Ovary (tissue), 9 donors: Measurements from ENCODE around the gene CHKA. TPM values are rescaled to one million over a fixed set of nuclear protein-coding genes. Genes with fewer than 3 reads are reported as not detected.

Experiments used
- DNase-seq, 5 donors: peaks; one replicate each; pipeline ENCODE4 v3.0.0-alpha.2; 2019 to 2020
- H3K27ac ChIP-seq, 2 donors: fragments of 200-600 bp; one replicate each; pipeline versions ENCODE4 v1.5.1 to v1.8.0; 2019 to 2022
- H3K27me3 ChIP-seq: fragments of 200-600 bp; one replicate; pipeline ENCODE4 v1.8.0; 2022
- H3K36me3 ChIP-seq: fragments of 200-600 bp; sonication (generic); one replicate; pipeline ENCODE4 v1.5.1; 2019
- H3K4me1 ChIP-seq: one replicate; pipeline ENCODE4 v1.8.1; 2013; ENCODE audit warnings: mild to moderate bottlenecking, moderate library complexity; ENCODE audit not compliant: insufficient read depth
- H3K4me3 ChIP-seq: fragments of 200-600 bp; sonication (generic); one replicate; pipeline ENCODE4 v1.5.1; 2017
- H3K9me3 ChIP-seq, 2 donors: fragments of 200-600 bp in 1 of 2; sonication (generic) in 1 of 2; one replicate each; pipeline versions ENCODE4 v1.5.1 to v1.8.1; 2013 to 2019; ENCODE audit warnings: mild to moderate bottlenecking in 1 of 2, moderate library complexity in 1 of 2
- EP300 ChIP-seq: sonication (generic); formaldehyde crosslinking; IDR thresholded peaks from one replicate; pipeline ENCODE4 v1.6.1; 2017; ENCODE audit warnings: antibody characterized with exemption
- POLR2A ChIP-seq: fragments of 450-650 bp; IDR thresholded peaks from one replicate; pipeline ENCODE4 v1.6.1; 2017; ENCODE audit warnings: antibody characterized with exemption, mild to moderate bottlenecking, moderate library complexity
- WGBS, 3 donors: extraction: QIAGEN DNeasy Blood & Tissue Kit in 1 of 3; methylation state at CpG; one replicate each; pipeline versions ENCODE4 v1.1.5 to v1.1.7; 2013 to 2017; 5-methylcytosine and 5-hydroxymethylcytosine counted together
- intact Hi-C, 4 donors: fragments of 100-400 bp; cut with DNase I; formaldehyde crosslinking; loops; one replicate each; pipeline versions ENCODE4 v1.11.0 to v1.15.1; 2022 to 2023
- polyA plus RNA-seq, 2 donors: library from polyadenylated mRNA; stranded (reverse); fragments of 200-250 nt in 1 of 2; fragments of 350-450 nt in 1 of 2; fragmentation: Illumina TruSeq in 1 of 2; extraction: RNeasy Lipid Tissue Mini Kit (QIAGEN cat#74804) in 1 of 2; gene quantifications; one replicate each; pipeline ENCODE4 v1.2.3, GENCODE V29; 2013 to 2014
- total RNA-seq, 7 donors: library from RNA; depleted of rRNA in 2 of 7; stranded (reverse); fragments of >200 nt in 2 of 7; fragmentation: NEBNext Ultra II Directional in 3 of 7; extraction: Animal tissue kit (Norgen Biotek cat#: 25700) in 3 of 7; gene quantifications; one replicate each; pipeline versions ENCODE4 v1.1.0 to v1.2.4, GENCODE V29; 2016 to 2023
- TF ChIP-seq, protein P1 (sequence below), 3 donors: fragments of 450-650 bp in 2 of 3; fragments of 200-600 bp in 1 of 3; IDR thresholded peaks; one replicate each; pipeline versions ENCODE4 v1.5.1 to v1.8.0; 2016 to 2022; ENCODE audit warnings: antibody characterized with exemption in 3 of 3, mild to moderate bottlenecking in 1 of 3
- donor health status: DM: no; HTN: no; CAD: no; lungs with moderate emphysema.
- donor health status: DM: no; HTN: no; CAD: no.
- donor health status: Bipolar disorder and iron deficiency.
- donor health status: DM: yes; HTN: yes; CAD: no.
- donor health status: DM: no; HTN: no; CAD: no.
- donor health status: DM: yes; HTN: yes; CAD: no.

Gene CHKA
- total and polyA plus RNA-seq, 9 donors = 15.6 to 45.3 (median 30.5) TPM

DNA sequence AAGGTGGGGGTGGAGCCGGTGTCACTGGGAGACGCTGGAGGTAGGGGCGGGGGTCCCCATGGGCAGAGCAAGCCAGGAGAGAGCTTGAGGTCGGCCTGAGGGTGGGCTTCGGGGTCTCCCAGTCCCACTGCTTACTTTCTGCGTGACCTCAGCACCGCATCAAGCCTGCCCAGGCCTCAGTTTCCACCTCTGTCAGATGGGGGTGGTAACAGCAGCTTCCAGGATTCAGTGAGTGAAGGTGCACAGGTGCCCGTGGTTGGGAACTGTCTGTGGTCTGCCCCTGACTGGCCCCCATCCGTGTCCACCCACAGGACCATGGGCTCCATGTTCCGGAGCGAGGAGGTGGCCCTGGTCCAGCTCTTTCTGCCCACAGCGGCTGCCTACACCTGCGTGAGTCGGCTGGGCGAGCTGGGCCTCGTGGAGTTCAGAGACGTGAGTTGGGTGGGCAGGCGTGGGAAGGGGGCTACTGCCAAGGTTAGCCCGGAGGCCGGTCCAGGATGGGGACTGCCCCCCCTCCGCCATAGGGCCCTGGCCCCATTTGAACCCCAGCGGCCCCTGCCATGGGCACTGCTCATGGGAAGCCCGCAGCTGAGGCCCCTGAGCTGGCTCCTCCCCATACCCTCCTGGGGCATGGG is 80.1 kb downstream of the CHKA start:
- Histone ChIP-seq H3K9me3 (no peaks in the 10 kb centered on the region), H3K27me3 (no peaks in the 10 kb centered on the region), H3K4me1 (peaks cover 14% of the 10 kb centered on the region), H3K4me3 (peak overlapping the region; percentile 72), H3K27ac (peak overlapping the region; percentile 70 to 84), H3K36me3 (no peaks in the 10 kb centered on the region)
- TF ChIP-seq EP300 (no peak), POLR2A (no peak)
- TF ChIP-seq, protein P1, sequence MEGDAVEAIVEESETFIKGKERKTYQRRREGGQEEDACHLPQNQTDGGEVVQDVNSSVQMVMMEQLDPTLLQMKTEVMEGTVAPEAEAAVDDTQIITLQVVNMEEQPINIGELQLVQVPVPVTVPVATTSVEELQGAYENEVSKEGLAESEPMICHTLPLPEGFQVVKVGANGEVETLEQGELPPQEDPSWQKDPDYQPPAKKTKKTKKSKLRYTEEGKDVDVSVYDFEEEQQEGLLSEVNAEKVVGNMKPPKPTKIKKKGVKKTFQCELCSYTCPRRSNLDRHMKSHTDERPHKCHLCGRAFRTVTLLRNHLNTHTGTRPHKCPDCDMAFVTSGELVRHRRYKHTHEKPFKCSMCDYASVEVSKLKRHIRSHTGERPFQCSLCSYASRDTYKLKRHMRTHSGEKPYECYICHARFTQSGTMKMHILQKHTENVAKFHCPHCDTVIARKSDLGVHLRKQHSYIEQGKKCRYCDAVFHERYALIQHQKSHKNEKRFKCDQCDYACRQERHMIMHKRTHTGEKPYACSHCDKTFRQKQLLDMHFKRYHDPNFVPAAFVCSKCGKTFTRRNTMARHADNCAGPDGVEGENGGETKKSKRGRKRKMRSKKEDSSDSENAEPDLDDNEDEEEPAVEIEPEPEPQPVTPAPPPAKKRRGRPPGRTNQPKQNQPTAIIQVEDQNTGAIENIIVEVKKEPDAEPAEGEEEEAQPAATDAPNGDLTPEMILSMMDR (IDR thresholded peaks at IDR 0.05) = no peak
- intact Hi-C loops = loop anchor here in 3 of 4 donors (10.0 kb wide), 3 partner anchors 54 to 164 kb away; no protein-coding TSS in a partner anchor
- 75 to 76% (median 75%) methylated on average over 19 to 23 of the region's 23 CpGs for WGBS, 3 donors
- DNase-seq = peak in 3 of 5 donors; percentile 34 to 51 (median 35)

DNA sequence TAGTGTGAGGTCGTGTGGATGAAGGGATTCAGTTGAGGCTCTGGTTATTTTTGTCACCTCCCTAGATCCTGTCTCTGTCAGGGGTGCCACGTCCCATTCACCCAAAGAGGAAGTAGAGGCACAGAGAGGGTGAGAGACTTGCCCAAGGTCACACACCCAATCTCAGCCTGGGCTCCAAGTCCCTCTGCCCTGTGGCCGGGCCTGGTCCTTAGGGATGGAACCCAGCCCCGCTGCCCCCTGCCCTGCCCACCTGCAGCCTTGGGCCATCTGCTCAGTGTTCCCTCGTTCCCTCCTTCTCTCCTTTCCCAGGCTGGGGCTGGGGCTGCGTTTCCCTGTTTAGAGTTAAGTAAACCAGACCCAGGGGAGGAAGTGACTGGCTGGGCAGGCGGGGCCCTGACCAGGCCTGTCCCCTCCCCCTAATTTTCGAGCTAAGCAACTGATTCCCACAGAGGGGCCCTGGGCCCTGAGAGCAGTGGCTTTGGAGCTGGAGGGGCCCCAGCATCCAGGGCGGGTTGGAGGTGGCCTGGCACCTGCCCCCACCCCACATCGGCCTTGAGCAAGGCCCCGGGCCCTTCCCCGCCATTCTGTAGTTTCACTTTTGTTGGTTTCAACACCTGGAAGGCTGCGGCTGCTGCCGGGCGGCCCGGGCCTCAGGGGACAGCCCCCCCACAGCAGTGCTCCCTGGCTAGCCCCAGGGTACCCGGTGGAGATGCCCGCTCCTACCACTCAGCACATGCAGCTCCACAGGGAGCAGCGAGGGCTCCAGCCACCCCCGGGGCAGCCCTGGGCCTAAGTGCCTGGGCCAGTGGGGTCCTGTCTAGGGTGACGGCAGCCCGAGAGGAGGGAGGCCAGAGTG is 80.9 kb downstream of the CHKA start:
- peak; percentile 61 to 73 (median 70) for DNase-seq
- TF ChIP-seq, protein P1 (IDR thresholded peaks at IDR 0.05) = no peak
- TF ChIP-seq EP300 (no peak), POLR2A (peak; percentile 12)
- Histone ChIP-seq H3K9me3 (no peaks in the 10 kb centered on the region), H3K4me1 (peaks cover 14% of the 10 kb centered on the region), H3K36me3 (no peaks in the 10 kb centered on the region), H3K4me3 (peak overlapping the region; percentile 72), H3K27me3 (no peaks in the 10 kb centered on the region), H3K27ac (peak overlapping the region; percentile 70 to 84)
- intact Hi-C loops = loop anchor here in 3 of 4 donors (10.0 kb wide), 3 partner anchors 54 to 164 kb away; no protein-coding TSS in a partner anchor
- WGBS, 3 donors = 10 to 12% (median 11%) methylated on average over 17 to 22 of the region's 22 CpGs

DNA sequence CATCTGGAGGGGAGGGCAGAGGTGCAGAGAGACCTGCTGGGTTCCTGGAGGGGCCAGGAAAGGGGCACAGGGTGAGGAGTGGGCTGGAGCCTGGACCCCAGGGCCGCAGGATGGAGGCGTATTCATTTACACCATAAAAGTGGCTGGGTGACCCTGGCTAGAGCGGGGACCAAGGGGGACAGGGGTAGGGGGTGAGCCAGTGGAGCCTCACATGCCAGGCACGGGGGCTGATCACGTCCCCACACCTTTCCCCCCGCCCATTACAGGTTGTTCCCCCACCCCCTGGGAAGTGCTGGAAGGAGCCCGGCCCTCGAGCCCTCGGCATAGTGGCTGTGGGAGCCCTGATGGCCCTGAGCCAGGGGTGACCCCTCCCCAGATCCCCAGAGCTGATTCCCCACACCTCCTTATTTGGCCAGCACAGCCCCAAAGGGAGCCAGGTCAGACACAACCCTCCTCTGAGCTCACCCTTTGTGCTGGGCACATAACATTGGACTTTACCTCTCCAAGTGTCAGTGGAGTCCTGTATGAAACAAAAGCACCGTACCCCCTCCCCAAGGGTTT is 81.6 kb downstream of the CHKA start:
- Histone ChIP-seq H3K9me3 (no peaks in the 10 kb centered on the region), H3K36me3 (no peaks in the 10 kb centered on the region), H3K27me3 (no peaks in the 10 kb centered on the region), H3K4me3 (peak overlapping the region; percentile 72), H3K4me1 (peaks cover 14% of the 10 kb centered on the region), H3K27ac (peak overlapping the region; percentile 70 to 84)
- peak in 3 of 5 donors; percentile 40 to 63 (median 60) for DNase-seq
- TF ChIP-seq, protein P1 (IDR thresholded peaks at IDR 0.05) = no peak
- TF ChIP-seq POLR2A (no peak), EP300 (no peak)
- intact Hi-C loops = loop anchor here (5.0 to 10.0 kb wide), 5 partner anchors 55 to 165 kb away; partner anchors contain the start of gene CHKA (in 1 of the 4)
- WGBS, 3 donors = 37 to 51% (median 43%) methylated on average over 8 to 10 of the region's 10 CpGs
